Neural progenitor cell (in vitro differentiated cells): ENCODE data around the gene SNX7. TPM values are rescaled to one million over a fixed set of nuclear protein-coding genes. Genes with fewer than 3 reads are reported as not detected.

ENCODE experiments used
- DNase-seq: peaks from one replicate; pipeline ENCODE4 v3.0.0-alpha.2; 2016; ENCODE audit warnings: low spot score
- H2AFZ ChIP-seq: fragments of 200-600 bp; sonication (generic); replicated peaks from 2 replicates; pipeline ENCODE4 v1.6.1; 2016; ENCODE audit warnings: antibody characterized with exemption
- H3F3A ChIP-seq: fragments of 200-600 bp; sonication (generic); 2 replicates; pipeline ENCODE4 v1.6.1; 2016; ENCODE audit warnings: antibody characterized with exemption, low read depth
- H3K27ac ChIP-seq: fragments of 200-600 bp; sonication (generic); 2 replicates; pipeline ENCODE4 v1.5.1; 2016; ENCODE audit warnings: mild to moderate bottlenecking
- H3K27me3 ChIP-seq: fragments of 200-600 bp; sonication (generic); 2 replicates; pipeline ENCODE4 v1.6.1; 2016; ENCODE audit warnings: mild to moderate bottlenecking, moderate library complexity
- H3K36me3 ChIP-seq: fragments of 200-600 bp; sonication (generic); 2 replicates; pipeline ENCODE4 v1.5.1; 2016
- H3K4me1 ChIP-seq: fragments of 200-600 bp; sonication (generic); 2 replicates; pipeline ENCODE4 v1.6.1; 2016; ENCODE audit warnings: mixed run types
- H3K4me2 ChIP-seq: fragments of 200-600 bp; sonication (generic); 2 replicates; pipeline ENCODE4 v1.6.1; 2016
- H3K4me3 ChIP-seq: fragments of 200-600 bp; sonication (generic); 2 replicates; pipeline ENCODE4 v1.5.1; 2016
- H3K79me2 ChIP-seq: fragments of 200-600 bp; sonication (generic); 2 replicates; pipeline ENCODE4 v1.6.1; 2016; ENCODE audit warnings: low read depth
- H3K9ac ChIP-seq: fragments of 200-600 bp; sonication (generic); 2 replicates; pipeline ENCODE4 v1.6.1; 2016
- H3K9me3 ChIP-seq: fragments of 200-600 bp; sonication (generic); 2 replicates; pipeline ENCODE4 v1.5.1; 2016; ENCODE audit warnings: low read depth
- H4K20me1 ChIP-seq: fragments of 200-600 bp; sonication (generic); 2 replicates; pipeline ENCODE4 v1.6.1; 2016; ENCODE audit warnings: low read depth
- H3K27ac Mint-ChIP-seq: 3 replicates; pipeline ENCODE4 v1.8.0; 2021; ENCODE audit warnings: mixed read lengths
- H3K27me3 Mint-ChIP-seq: 2 replicates; pipeline ENCODE4 v1.8.0; 2022; ENCODE audit warnings: low read depth, mild to moderate bottlenecking, inconsistent platforms, moderate library complexity, mixed read lengths; ENCODE audit not compliant: insufficient read depth
- H3K36me3 Mint-ChIP-seq: 3 replicates; pipeline ENCODE4 v1.8.0; 2021; ENCODE audit warnings: mixed read lengths
- H3K4me1 Mint-ChIP-seq: 3 replicates; pipeline ENCODE4 v1.8.0; 2021; ENCODE audit warnings: mixed read lengths
- H3K4me3 Mint-ChIP-seq: 3 replicates; pipeline ENCODE4 v1.8.0; 2021; ENCODE audit warnings: mild to moderate bottlenecking, moderate library complexity, mixed read lengths
- H3K9me3 Mint-ChIP-seq: 3 replicates; pipeline ENCODE4 v1.8.0; 2020; ENCODE audit warnings: mixed read lengths
- CTCF ChIP-seq: fragments of 200-600 bp; sonication (generic); IDR thresholded peaks from 2 replicates; pipeline ENCODE4 v1.5.1; 2017; ENCODE audit warnings: antibody characterized with exemption, mild to moderate bottlenecking
- EZH2 ChIP-seq: fragments of 200-600 bp; sonication (generic); IDR thresholded peaks from 2 replicates; pipeline ENCODE4 v1.6.1; 2017; ENCODE audit warnings: antibody characterized with exemption, mild to moderate bottlenecking, moderate library complexity
- EZH2phosphoT487 ChIP-seq: fragments of 200-600 bp; sonication (generic); IDR thresholded peaks from 2 replicates; pipeline ENCODE4 v1.6.1; 2017; ENCODE audit warnings: antibody characterized with exemption
- total RNA-seq: library from RNA; depleted of rRNA; stranded (reverse); fragments of >200 nt; gene quantifications from 2 replicates; pipeline ENCODE4 v1.2.3, GENCODE V29; 2015; ENCODE audit warnings: low replicate concordance

Gene SNX7
- total RNA-seq, 1 donor from 2014 or later = 46.7 TPM

- Histone ChIP-seq H4K20me1 (no peaks in the 10 kb centered on the region), H2AFZ (no peak overlapping the region), H3K27me3 (no peaks in the 10 kb centered on the region), H3F3A (no peaks in the 10 kb centered on the region), H3K79me2 (no peaks in the 10 kb centered on the region), H3K4me2 (no peak overlapping the region), H3K9me3 (no peaks in the 10 kb centered on the region), H3K4me3 (no peak overlapping the region), H3K27ac (no peak overlapping the region), H3K9ac (no peak overlapping the region), H3K36me3 (no peaks in the 10 kb centered on the region), H3K4me1 (no peaks in the 10 kb centered on the region)
- H3K36me3 Mint-ChIP-seq = no peaks in the 10 kb centered on the region
- H3K4me3 Mint-ChIP-seq = no peak overlapping the region
- no peaks in the 10 kb centered on the region for H3K9me3 Mint-ChIP-seq
- H3K27me3 Mint-ChIP-seq = peaks cover 5% of the 10 kb centered on the region
- peaks cover 7% of the 10 kb centered on the region for H3K4me1 Mint-ChIP-seq
- no peak overlapping the region for H3K27ac Mint-ChIP-seq
- TF ChIP-seq CTCF (no peak), EZH2phosphoT487 (no peak), EZH2 (no peak)
- DNase-seq = no peak
These were observed 130.0 kb downstream of the SNX7 start for GRCh38 chr1:98791498-98791897.

DNA sequence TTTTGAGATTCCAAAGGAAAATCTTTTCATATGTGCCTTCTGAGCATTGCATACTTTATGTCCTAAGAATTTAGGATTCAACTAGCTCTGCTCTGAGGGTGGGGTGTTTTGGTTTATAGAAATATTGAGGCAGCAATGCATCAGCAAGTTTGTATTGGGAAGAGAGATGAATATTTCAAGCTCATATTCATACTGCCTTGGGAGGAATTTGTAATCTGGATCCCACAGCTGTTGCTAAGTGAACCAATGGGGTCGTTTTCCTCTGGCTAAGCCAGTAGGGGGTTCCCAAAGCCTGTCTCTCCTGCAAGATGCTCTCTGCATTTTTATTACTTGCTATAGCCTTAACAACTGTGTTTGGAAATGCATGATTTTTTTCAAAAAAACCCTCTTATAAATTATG lies 130.6 kb downstream of the SNX7 start:
- no peaks in the 10 kb centered on the region for H3K79me2 ChIP-seq
- Mint-ChIP-seq H3K36me3 (no peaks in the 10 kb centered on the region), H3K4me1 (peaks cover 7% of the 10 kb centered on the region), H3K27ac (peak overlapping the region; percentile 30), H3K9me3 (no peaks in the 10 kb centered on the region), H3K4me3 (no peak overlapping the region), H3K27me3 (peaks cover 5% of the 10 kb centered on the region)
- H3K27me3 ChIP-seq = no peaks in the 10 kb centered on the region
- H3K9ac ChIP-seq = no peak overlapping the region
- no peaks in the 10 kb centered on the region for H3K36me3 ChIP-seq
- H3K4me1 ChIP-seq = no peaks in the 10 kb centered on the region
- H3K27ac ChIP-seq = no peak overlapping the region
- H4K20me1 ChIP-seq = no peaks in the 10 kb centered on the region
- H2AFZ ChIP-seq = peak overlapping the region; percentile 7
- H3F3A ChIP-seq = no peaks in the 10 kb centered on the region
- H3K9me3 ChIP-seq = no peaks in the 10 kb centered on the region
- H3K4me3 ChIP-seq = no peak overlapping the region
- H3K4me2 ChIP-seq = no peak overlapping the region
- no peak for DNase-seq
- TF ChIP-seq CTCF (peak; percentile 14), EZH2phosphoT487 (no peak)

DNA sequence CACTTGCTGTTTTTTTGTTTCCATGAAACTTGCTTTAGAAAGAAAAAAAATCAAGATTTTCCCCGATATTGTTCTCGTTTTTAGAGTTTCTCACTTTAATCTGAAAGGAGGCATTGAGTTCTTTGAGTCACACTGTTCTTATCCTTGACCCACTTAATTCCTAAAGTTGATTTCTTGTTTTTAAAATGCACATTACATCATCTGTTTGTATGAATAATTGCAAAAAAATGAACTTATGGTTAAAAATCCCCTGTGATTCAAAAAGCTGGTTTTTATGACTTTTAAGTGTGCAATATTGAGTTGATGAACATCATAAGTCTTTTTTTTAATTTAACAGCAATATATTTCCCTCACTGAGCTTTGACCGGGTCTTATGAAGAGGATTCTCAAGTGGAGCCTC lies 131.6 kb downstream of the SNX7 start:
- Mint-ChIP-seq H3K27me3 (peaks cover 2% of the 10 kb centered on the region), H3K27ac (no peak overlapping the region), H3K36me3 (no peaks in the 10 kb centered on the region), H3K9me3 (no peaks in the 10 kb centered on the region), H3K4me1 (peaks cover 7% of the 10 kb centered on the region), H3K4me3 (no peak overlapping the region)
- no peak overlapping the region for H3K4me3 ChIP-seq
- no peaks in the 10 kb centered on the region for H3F3A ChIP-seq
- TF ChIP-seq EZH2phosphoT487 (no peak), CTCF (no peak), EZH2 (no peak)
- H3K9ac ChIP-seq = no peak overlapping the region
- H3K27ac ChIP-seq = no peak overlapping the region
- no peaks in the 10 kb centered on the region for H3K9me3 ChIP-seq
- H3K36me3 ChIP-seq = no peaks in the 10 kb centered on the region
- DNase-seq = no peak
- no peaks in the 10 kb centered on the region for H3K27me3 ChIP-seq
- no peak overlapping the region for H2AFZ ChIP-seq
- no peaks in the 10 kb centered on the region for H3K79me2 ChIP-seq
- H4K20me1 ChIP-seq = no peaks in the 10 kb centered on the region
- no peaks in the 10 kb centered on the region for H3K4me1 ChIP-seq
- H3K4me2 ChIP-seq = no peak overlapping the region
